ENCODE results near the gene BOLA2B.
"Not testable (repeated sequence)": the region's sequence is repeated elsewhere in the genome, so short reads cannot be mapped to it uniquely, and the experiment has no call there.

DNA sequence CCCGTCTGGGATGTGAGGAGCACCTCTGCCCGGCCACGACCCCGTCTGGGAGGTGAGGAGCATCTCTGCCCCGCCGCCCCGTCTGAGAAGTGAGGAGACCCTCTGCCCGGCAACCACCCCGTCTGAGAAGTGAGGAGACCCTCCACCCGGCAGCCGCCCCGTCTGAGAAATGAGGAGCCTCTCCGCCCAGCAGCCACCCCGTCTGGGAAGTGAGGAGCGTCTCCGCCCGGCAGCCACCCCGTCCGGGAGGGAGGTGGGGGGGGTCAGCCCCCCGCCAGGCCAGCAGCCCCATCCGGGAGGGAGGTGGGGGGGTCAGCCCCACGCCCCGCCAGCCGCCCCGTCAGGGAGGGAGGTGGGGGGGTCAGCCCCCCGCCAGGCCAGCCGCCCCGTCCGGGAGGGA is 24.7 kb downstream of the BOLA2B start:
- TF ChIP-seq, protein P1, sequence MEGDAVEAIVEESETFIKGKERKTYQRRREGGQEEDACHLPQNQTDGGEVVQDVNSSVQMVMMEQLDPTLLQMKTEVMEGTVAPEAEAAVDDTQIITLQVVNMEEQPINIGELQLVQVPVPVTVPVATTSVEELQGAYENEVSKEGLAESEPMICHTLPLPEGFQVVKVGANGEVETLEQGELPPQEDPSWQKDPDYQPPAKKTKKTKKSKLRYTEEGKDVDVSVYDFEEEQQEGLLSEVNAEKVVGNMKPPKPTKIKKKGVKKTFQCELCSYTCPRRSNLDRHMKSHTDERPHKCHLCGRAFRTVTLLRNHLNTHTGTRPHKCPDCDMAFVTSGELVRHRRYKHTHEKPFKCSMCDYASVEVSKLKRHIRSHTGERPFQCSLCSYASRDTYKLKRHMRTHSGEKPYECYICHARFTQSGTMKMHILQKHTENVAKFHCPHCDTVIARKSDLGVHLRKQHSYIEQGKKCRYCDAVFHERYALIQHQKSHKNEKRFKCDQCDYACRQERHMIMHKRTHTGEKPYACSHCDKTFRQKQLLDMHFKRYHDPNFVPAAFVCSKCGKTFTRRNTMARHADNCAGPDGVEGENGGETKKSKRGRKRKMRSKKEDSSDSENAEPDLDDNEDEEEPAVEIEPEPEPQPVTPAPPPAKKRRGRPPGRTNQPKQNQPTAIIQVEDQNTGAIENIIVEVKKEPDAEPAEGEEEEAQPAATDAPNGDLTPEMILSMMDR (IDR thresholded peaks at IDR 0.05), result not testable (repeated sequence)
- not testable (repeated sequence) for TF ChIP-seq POLR2A (IDR thresholded peaks at IDR 0.05)

Measured in uterus (tissue), 2 donors.